Uterus (tissue), 4 donors: ENCODE measurements around the gene SLCO2A1. TPM values are rescaled to one million over a fixed set of nuclear protein-coding genes. Genes with fewer than 3 reads are reported as not detected.
A peak's percentile ranks its signal among the peaks of the same experiment; 100 is the strongest.

Experiments used
- DNase-seq, 2 donors: peaks; one replicate each; pipeline ENCODE4 v3.0.0-alpha.2; 2019 to 2020
- H3K27ac ChIP-seq, 2 donors: fragments of 200-600 bp; sonication (generic); 1 replicate in 1 of 2; 2 replicates in 1 of 2; pipeline ENCODE4 v1.5.1; 2016 to 2018
- H3K27me3 ChIP-seq, 2 donors: fragments of 200-600 bp; sonication (generic); one replicate each; pipeline ENCODE4 v1.5.1; 2018 to 2019; ENCODE audit warnings: control low read depth in 1 of 2
- H3K36me3 ChIP-seq, 2 donors: fragments of 200-600 bp; sonication (generic); one replicate each; pipeline ENCODE4 v1.5.1; 2019; ENCODE audit warnings: control low read depth in 1 of 2
- H3K4me1 ChIP-seq, 2 donors: fragments of 200-600 bp; sonication (generic); one replicate each; pipeline ENCODE4 v1.5.1; 2018 to 2019; ENCODE audit warnings: control low read depth in 1 of 2
- H3K4me3 ChIP-seq, 2 donors: fragments of 200-600 bp; sonication (generic); 1 replicate in 1 of 2; 2 replicates in 1 of 2; pipeline ENCODE4 v1.5.1; 2018 to 2019; ENCODE audit warnings: mild to moderate bottlenecking in 1 of 2
- H3K9me3 ChIP-seq, 2 donors: fragments of 200-600 bp; sonication (generic); one replicate each; pipeline ENCODE4 v1.5.1; 2019; ENCODE audit warnings: control low read depth in 1 of 2
- POLR2A ChIP-seq, 2 donors: fragments of 450-650 bp; IDR thresholded peaks; one replicate each; pipeline ENCODE4 v1.6.1; 2016; ENCODE audit warnings: antibody characterized with exemption in 2 of 2, mild to moderate bottlenecking in 1 of 2, moderate library complexity in 1 of 2
- intact Hi-C: fragments of 100-400 bp; cut with DNase I; formaldehyde crosslinking; loops from one replicate; pipeline ENCODE4 v1.15.1; 2023; ENCODE audit warnings: low total_unique reads
- total RNA-seq, 4 donors: library from RNA; depleted of rRNA in 3 of 4; stranded (reverse); fragments of >200 nt in 3 of 4; gene quantifications; one replicate each; pipeline versions ENCODE4 v1.1.0 to v1.2.4, GENCODE V29; 2014 to 2023
- TF ChIP-seq, protein P1 (sequence below), 4 experiments: fragments of 200-600 bp in 2 of 4; fragments of 450-650 bp in 2 of 4; sonication (generic) in 2 of 4; IDR thresholded peaks; one replicate each; pipeline ENCODE4 v1.5.1; 2016 to 2019; ENCODE audit warnings: antibody characterized with exemption in 4 of 4, mild to moderate bottlenecking in 2 of 4, moderate library complexity in 1 of 4
- donor health status: DM: yes; HTN: yes; CAD: no.

The SLCO2A1 gene
- total RNA-seq, 4 donors from 2014 or later = 3.0 to 168 (median 79.6) TPM

DNA sequence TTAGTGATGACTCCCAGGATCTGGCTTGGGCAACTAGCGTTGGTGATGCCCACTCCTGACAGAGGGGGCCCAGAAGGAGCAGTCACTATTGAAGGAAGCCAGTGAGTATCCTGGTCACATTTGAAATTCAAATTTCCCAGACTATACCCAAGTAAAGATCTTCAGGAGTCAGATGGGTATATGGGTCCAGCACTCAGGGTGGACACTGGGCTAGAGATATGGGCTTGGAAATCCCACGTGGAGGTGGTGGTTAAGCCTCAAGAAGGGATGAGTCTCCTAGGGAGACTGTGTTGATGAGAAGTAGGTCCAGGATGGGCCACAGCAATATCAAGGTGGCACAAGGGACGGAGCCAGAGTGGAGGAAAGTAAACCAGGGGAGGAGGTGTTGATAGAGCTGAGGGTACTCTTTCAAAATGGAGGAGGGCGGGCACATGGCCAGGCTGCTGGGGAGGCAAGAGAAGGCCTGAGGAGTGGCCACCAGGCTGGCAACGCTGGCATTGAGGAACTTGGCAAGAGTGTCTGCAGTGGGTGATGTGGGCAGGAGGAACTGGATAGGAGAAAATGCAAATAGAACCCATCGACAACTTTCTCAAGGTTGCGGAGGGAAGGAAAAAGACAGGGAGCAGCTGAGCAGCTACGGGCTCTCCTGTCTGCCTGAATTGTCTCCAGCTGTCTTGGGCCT is 3.7 kb upstream of the SLCO2A1 start:
- TF ChIP-seq, protein P1, sequence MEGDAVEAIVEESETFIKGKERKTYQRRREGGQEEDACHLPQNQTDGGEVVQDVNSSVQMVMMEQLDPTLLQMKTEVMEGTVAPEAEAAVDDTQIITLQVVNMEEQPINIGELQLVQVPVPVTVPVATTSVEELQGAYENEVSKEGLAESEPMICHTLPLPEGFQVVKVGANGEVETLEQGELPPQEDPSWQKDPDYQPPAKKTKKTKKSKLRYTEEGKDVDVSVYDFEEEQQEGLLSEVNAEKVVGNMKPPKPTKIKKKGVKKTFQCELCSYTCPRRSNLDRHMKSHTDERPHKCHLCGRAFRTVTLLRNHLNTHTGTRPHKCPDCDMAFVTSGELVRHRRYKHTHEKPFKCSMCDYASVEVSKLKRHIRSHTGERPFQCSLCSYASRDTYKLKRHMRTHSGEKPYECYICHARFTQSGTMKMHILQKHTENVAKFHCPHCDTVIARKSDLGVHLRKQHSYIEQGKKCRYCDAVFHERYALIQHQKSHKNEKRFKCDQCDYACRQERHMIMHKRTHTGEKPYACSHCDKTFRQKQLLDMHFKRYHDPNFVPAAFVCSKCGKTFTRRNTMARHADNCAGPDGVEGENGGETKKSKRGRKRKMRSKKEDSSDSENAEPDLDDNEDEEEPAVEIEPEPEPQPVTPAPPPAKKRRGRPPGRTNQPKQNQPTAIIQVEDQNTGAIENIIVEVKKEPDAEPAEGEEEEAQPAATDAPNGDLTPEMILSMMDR (IDR thresholded peaks at IDR 0.05) = no peak
- TF ChIP-seq POLR2A (IDR thresholded peaks at IDR 0.05) = no peak
- no peaks in the 10 kb centered on the region for H3K36me3 ChIP-seq
- intact Hi-C loops = no loop called here
- H3K4me3 ChIP-seq = no peak overlapping the region
- H3K4me1 ChIP-seq = no peaks in the 10 kb centered on the region
- H3K9me3 ChIP-seq = no peaks in the 10 kb centered on the region
- H3K27me3 ChIP-seq = no peaks in the 10 kb centered on the region
- DNase-seq = no peak
- H3K27ac ChIP-seq = no peak overlapping the region

DNA sequence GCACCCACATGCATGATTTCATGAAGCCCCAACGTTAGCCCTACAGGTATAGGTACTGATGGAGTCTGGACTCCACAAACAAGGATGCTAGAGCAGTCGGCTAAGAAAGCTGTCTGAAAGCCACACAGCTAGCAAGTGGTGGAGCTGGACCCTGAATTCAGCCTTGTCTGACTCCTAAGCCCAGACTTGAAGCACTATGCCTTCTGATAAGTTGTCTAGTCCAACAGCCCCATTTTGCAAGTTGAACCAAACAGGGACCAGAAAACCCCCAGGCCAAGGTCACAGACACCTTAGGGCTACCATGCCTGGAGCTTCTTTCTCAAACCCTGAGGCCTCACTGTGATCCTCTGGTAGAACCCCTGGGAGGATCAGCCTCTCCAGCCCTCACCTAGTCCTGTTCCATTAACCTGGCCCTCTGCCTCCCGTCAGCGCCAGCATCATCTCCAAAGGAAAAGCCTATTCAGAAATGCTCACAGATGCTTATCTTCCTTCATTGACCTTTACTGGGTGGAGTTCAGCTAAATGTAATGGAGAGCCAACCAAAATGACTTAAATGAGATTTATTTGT is 1.7 kb upstream of the SLCO2A1 start:
- Histone ChIP-seq H3K4me1 (no peaks in the 10 kb centered on the region), H3K27ac (peak overlapping the region in 1 of 2 donors; percentile 74), H3K4me3 (no peak overlapping the region), H3K36me3 (no peaks in the 10 kb centered on the region), H3K27me3 (no peaks in the 10 kb centered on the region), H3K9me3 (no peaks in the 10 kb centered on the region)
- TF ChIP-seq, protein P1 (IDR thresholded peaks at IDR 0.05) = no peak
- no peak for TF ChIP-seq POLR2A (IDR thresholded peaks at IDR 0.05)
- intact Hi-C loops = no loop called here
- no peak for DNase-seq

DNA sequence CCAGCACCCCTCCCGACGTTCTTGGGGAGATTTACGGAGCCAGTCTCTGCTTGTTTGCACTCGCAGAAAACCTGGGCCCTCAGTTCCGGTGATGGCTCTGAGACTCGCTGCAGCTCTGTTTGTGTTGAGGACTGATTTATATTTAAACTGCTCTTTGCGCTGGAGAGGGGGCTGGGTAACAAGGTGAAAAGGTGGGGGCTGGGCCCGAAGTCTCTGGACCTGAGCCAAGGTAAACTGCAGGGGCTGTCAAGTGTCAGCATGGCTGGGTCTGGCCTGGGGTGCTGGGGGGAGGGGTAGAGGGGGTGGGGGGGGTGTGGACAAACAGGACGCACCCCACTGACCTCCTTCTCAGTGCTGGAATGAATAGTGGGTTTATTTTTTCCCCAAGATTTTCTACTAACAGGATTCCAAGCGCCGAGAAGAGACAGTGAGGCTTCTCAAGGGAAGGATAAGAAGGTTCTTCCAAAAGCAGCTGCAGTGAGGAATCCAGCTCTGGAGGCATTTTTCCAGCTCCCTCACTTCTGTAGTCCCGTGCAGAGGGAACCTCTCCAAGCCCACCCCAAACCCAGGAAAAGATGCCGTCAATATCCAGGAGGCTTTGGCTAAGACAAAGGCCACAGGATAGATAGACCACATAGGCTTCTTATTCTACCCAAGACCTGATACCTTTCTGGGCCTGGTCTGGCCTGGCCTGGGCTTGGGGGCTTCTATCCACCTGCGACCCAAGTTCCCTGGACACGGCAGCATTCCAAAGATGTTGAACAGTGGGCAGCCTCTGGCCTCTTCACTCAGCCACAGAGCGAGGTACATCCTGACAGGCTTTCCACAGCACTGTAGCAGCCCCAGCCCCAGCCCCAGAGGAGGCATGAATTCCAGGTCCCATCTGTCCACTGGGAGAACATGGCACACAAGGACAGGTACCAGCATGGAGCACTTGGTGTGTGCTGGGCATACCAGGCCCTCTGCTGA is 938 bp upstream of the SLCO2A1 start:
- Histone ChIP-seq H3K4me1 (no peaks in the 10 kb centered on the region), H3K9me3 (no peaks in the 10 kb centered on the region), H3K36me3 (no peaks in the 10 kb centered on the region), H3K4me3 (peak overlapping the region; percentile 32 to 56), H3K27me3 (no peaks in the 10 kb centered on the region), H3K27ac (peak overlapping the region; percentile 64 to 74)
- DNase-seq = no peak
- intact Hi-C loops = no loop called here
- no peak for TF ChIP-seq POLR2A (IDR thresholded peaks at IDR 0.05)
- TF ChIP-seq, protein P1 (IDR thresholded peaks at IDR 0.05) = no peak

DNA sequence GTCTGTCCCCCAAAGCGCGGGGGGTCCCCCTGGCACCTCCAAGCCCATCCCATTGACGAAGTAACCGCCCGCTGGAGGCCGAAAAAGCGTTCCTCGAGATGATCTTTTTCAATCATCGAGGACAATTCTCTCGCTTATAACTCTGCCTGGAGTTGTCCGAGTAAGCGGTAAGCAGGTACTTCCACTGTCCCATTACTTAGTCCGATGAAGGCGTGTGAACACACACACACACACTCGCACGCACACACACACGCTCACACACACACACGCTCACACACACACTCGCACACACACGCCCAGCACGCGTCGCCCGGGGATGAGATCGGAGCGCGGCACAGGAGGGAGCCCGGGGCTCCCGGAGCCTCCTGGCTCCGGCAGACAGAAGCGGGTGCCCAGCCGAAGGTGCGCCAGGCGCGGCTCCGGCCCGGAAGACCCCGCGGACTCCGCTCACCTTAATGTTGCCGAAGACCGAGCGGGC is 430 bp downstream of the SLCO2A1 start:
- no peaks in the 10 kb centered on the region for H3K27me3 ChIP-seq
- peak overlapping the region; percentile 32 to 56 for H3K4me3 ChIP-seq
- H3K27ac ChIP-seq = peak overlapping the region; percentile 64 to 74
- intact Hi-C loops = no loop called here
- H3K36me3 ChIP-seq = no peaks in the 10 kb centered on the region
- no peaks in the 10 kb centered on the region for H3K9me3 ChIP-seq
- no peaks in the 10 kb centered on the region for H3K4me1 ChIP-seq
- no peak for DNase-seq
- TF ChIP-seq, protein P1 (IDR thresholded peaks at IDR 0.05) = no peak
- TF ChIP-seq POLR2A (IDR thresholded peaks at IDR 0.05) = no peak
